GM13977 (cell line): ENCODE results near the gene KRCC1.

ENCODE experiments used
- DNase-seq: peaks from one replicate; pipeline ENCODE4 v3.0.0; 2012; ENCODE audit warnings: low spot score
- in situ Hi-C: fragments of 300-500 bp; cut with MboI; formaldehyde crosslinking; loops from one replicate; pipeline ENCODE4 v1.12.0; 2022; ENCODE audit warnings: low sequenced_read_pairs, low pct_unique_long_range_greater_than_20kb, mixed read lengths, inconsistent platforms; ENCODE audit not compliant: unreplicated experiment
- TF ChIP-seq, protein P1 (sequence below): IDR thresholded peaks from 2 replicates; pipeline ENCODE4 v1.5.1; 2012; ENCODE audit warnings: mild to moderate bottlenecking, control low read depth; ENCODE audit not compliant: insufficient read depth; ENCODE audit errors: extremely low read depth, missing control alignments

KRCC1 gene

DNA sequence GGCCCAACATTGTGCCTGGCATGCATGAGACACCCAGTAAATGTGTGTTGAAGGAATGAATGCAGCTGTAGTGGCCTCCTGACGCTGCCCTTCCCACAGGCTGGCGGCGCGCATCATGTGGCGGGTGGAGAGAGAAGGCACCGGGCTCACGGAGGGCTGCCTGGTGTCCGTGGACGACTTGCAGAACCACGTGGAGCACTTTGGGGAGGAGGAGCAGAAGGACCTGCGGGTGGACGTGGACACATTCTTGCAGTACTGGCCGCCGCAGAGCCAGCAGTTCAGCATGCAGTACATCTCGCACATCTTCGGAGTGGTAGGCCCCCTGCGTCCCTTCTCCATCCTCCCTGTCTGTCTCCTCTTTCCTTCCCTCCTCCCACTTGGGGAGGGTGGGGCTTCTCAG lies 32.2 kb upstream of the KRCC1 start:
- in situ Hi-C loops = no loop called here
- TF ChIP-seq, protein P1, sequence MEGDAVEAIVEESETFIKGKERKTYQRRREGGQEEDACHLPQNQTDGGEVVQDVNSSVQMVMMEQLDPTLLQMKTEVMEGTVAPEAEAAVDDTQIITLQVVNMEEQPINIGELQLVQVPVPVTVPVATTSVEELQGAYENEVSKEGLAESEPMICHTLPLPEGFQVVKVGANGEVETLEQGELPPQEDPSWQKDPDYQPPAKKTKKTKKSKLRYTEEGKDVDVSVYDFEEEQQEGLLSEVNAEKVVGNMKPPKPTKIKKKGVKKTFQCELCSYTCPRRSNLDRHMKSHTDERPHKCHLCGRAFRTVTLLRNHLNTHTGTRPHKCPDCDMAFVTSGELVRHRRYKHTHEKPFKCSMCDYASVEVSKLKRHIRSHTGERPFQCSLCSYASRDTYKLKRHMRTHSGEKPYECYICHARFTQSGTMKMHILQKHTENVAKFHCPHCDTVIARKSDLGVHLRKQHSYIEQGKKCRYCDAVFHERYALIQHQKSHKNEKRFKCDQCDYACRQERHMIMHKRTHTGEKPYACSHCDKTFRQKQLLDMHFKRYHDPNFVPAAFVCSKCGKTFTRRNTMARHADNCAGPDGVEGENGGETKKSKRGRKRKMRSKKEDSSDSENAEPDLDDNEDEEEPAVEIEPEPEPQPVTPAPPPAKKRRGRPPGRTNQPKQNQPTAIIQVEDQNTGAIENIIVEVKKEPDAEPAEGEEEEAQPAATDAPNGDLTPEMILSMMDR = no peak

DNA sequence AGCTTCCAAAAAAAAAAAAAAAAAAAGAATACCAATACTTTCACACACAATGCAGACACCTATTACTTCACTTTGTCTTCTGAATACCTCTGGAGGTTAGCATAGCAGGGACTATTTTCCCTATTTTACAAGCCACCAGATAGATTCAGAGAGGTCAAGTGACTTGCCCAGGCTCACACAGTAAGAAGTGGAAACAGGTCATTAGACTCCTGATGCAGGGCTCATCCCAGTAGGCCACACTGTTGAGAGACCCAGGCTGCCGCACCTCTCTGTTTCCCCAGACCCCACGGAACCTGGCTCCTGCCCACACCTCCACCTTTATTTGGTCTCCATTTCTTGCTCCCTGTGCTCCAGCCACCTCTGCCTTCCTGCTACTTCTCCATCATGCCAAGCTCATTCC lies 31.5 kb upstream of the KRCC1 start:
- in situ Hi-C loops = no loop called here

More for the DNA sequence above, 32.2 kb upstream of the KRCC1 start:
- DNase-seq = no peak

DNA sequence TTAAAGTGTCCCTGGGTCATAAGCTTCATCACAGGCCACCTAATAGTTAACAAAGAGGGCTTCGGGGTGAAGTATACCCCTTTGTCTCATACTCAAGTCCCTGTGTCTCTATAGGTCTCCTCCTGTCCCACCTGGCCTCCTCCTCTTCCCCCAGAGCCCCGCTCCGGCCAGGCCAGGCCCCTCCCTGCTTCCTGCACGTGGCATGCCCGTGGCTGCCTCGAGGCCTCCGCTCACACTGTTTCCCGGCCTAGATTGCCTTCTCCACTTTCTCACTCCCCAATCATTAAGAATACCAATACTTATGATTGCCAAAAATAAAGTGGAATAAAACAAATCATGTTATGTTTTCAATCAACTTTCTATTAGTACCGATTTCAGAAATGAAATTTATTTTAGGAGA lies 30.8 kb upstream of the KRCC1 start:
- no peak for DNase-seq
- in situ Hi-C loops = no loop called here
- TF ChIP-seq, protein P1 = no peak

More for the DNA sequence above, 31.5 kb upstream of the KRCC1 start:
- no peak for DNase-seq
- TF ChIP-seq, protein P1 = no peak

DNA sequence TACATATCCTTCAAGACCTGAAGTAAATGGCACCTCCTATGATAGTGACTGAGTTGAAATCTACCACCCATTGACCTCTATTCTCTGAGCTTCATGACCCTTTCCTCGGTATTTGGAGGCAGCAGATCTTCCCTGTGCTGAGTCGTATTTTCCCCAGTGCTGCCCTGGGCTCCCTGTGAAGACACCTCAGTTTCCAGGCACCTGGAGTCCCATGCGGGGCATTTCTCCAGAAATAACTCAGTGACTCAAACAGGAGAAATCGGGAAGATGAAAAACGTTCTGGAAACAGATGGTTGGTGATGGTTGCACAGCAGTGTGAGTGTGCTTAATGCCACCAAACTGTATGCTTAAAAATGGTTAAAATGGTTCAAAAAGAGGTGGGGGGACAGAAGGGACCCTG lies 30.0 kb upstream of the KRCC1 start:
- in situ Hi-C loops = no loop called here
- TF ChIP-seq, protein P1 = no peak
- no peak for DNase-seq

DNA sequence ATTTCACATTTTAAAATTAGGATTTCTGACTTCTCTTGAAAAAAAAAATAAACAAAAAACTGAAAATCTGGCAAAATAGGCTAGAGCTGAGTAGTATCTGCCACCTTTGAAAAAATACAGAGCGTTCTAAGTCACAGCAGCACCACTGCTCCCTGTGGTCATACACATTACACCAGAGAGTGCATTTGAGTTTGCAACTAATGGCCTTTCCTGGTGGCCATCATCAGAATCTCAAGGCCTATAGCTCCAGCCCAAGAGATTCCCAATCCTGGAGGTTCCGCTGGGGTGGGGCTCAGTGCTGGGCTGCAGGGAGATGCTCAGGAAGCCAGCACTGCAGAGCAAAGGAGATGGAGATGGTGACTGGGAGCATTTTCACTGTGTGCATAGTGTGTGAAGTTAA lies 29.5 kb upstream of the KRCC1 start:
- in situ Hi-C loops = no loop called here
- DNase-seq = no peak
- TF ChIP-seq, protein P1 = no peak

DNA sequence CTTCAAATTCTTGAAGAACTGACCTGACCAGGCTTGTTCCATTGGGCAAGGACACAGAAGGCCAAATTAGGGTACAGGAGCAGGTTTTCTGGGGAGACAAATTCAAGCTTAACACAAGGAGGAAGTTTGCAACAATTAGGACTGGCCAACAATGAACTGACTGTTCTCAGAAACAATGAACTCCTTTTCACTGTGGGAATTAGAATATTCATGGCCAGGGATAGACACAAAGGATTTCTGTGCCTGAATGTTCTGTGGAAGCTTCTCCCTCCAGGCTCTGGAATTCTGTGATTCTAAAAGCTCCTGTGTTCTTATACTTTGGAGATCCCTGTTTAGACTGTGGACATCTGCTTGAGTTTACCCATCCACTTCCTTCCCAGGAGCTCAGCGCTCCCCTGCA lies 27.2 kb upstream of the KRCC1 start:
- in situ Hi-C loops = no loop called here
- TF ChIP-seq, protein P1 = no peak
- DNase-seq = no peak
